Kidney epithelial cell (primary cell): Measurements from ENCODE around the gene KIR2DL4. TPM values are rescaled to one million over a fixed set of nuclear protein-coding genes. Genes with fewer than 3 reads are reported as not detected.
"Not testable (repeated sequence)": the region's sequence is repeated elsewhere in the genome, so short reads cannot be mapped to it uniquely, and the experiment has no call there.

Experiments used
- DNase-seq: peaks from one replicate; pipeline ENCODE4 v3.0.0-alpha.2; 2010; ENCODE audit warnings: low read depth
- H3K27me3 ChIP-seq: 2 replicates; pipeline ENCODE4 v1.6.0; 2011; ENCODE audit warnings: low read length; ENCODE audit not compliant: control insufficient read depth, insufficient read depth
- H3K36me3 ChIP-seq: 2 replicates; pipeline ENCODE4 v1.5.1; 2011; ENCODE audit warnings: low read length; ENCODE audit not compliant: control insufficient read depth, insufficient read depth
- H3K4me3 ChIP-seq: 2 replicates; pipeline ENCODE4 v1.5.1; 2011; ENCODE audit warnings: low read depth, mild to moderate bottlenecking, control low read depth, low read length
- total RNA-seq: library from RNA; depleted of rRNA; stranded (reverse); fragments of >200 nt; gene quantifications from 2 replicates; pipeline ENCODE4 v1.2.3, GENCODE V29; 2015
- TF ChIP-seq, protein P1 (sequence below): IDR thresholded peaks from 2 replicates; pipeline ENCODE4 v1.5.1; 2011; ENCODE audit warnings: mild to moderate bottlenecking, moderate library complexity, low read length, control low read depth, inconsistent platforms; ENCODE audit not compliant: insufficient read depth, poor library complexity, severe bottlenecking

KIR2DL4 gene
- total RNA-seq, 1 donor from 2014 or later = not detected

DNA sequence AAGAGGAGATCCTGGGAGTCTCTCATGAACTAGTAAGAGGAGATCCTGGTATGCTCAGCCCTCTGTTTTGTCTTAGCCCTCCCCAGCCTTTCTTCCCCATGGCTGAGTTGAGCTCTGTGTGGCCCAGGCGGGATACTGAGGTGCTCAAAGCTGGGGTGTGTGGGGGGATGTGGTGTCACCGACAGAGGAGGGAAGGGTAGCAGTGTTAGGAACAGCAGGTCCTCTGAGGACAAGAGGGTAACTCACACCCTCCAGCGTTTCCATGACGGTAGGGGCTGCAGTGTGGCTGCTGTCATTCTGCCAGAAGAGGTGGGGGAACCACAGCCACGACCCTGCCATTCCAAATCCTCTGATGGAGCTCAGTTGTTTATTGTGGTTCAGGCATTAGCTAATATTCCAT is 691 bp downstream of the KIR2DL4 start:
- no peak for DNase-seq
- Histone ChIP-seq H3K4me3 (no peak overlapping the region), H3K36me3 (no peaks in the 10 kb centered on the region), H3K27me3 (no peaks in the 10 kb centered on the region)
- TF ChIP-seq, protein P1, sequence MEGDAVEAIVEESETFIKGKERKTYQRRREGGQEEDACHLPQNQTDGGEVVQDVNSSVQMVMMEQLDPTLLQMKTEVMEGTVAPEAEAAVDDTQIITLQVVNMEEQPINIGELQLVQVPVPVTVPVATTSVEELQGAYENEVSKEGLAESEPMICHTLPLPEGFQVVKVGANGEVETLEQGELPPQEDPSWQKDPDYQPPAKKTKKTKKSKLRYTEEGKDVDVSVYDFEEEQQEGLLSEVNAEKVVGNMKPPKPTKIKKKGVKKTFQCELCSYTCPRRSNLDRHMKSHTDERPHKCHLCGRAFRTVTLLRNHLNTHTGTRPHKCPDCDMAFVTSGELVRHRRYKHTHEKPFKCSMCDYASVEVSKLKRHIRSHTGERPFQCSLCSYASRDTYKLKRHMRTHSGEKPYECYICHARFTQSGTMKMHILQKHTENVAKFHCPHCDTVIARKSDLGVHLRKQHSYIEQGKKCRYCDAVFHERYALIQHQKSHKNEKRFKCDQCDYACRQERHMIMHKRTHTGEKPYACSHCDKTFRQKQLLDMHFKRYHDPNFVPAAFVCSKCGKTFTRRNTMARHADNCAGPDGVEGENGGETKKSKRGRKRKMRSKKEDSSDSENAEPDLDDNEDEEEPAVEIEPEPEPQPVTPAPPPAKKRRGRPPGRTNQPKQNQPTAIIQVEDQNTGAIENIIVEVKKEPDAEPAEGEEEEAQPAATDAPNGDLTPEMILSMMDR = no peak

DNA sequence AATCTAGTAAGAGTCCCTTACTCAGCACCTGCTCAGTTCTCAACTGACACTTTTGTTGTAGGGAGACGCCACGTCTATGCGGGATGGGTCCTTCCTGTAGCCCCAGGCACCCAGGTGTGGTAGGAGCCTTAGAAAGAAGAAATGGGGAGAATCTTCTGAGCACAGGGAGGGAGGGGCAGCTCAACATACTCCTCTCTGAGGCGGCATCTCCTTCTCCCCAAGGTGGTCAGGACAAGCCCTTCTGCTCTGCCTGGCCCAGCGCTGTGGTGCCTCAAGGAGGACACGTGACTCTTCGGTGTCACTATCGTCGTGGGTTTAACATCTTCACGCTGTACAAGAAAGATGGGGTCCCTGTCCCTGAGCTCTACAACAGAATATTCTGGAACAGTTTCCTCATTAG is 1.2 kb downstream of the KIR2DL4 start:
- H3K4me3 ChIP-seq = no peak overlapping the region
- no peaks in the 10 kb centered on the region for H3K36me3 ChIP-seq
- H3K27me3 ChIP-seq = no peaks in the 10 kb centered on the region
- TF ChIP-seq, protein P1 = no peak
- DNase-seq = no peak

DNA sequence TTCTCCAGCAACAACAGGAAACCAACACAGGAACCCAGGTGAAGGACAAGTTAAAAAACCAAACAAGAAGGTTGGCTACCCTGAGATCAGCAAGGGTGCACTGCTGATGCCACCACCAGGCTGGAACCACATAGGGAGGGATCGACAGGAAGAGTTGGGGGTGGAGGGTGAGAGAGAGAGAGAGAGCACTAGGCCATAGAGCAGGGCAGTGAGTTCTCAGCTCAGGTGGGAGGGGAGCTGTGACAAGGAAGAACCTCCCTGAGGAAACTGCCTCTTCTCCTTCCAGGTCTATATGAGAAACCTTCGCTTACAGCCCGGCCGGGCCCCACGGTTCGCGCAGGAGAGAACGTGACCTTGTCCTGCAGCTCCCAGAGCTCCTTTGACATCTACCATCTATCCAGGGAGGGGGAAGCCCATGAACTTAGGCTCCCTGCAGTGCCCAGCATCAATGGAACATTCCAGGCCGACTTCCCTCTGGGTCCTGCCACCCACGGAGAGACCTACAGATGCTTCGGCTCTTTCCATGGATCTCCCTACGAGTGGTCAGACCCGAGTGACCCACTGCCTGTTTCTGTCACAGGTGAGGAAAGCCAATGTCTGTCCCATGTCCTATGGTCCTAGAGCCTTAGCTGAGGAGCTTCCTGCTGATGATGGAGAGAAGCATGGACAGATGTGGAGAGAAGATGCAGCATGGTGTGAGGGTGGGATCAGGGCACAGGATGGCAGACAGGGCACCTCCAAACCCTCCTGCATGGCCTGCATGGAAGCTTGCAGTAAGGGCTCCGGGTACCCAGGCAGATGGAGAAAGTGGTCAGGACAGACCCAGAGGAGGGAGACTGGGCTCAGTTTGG is 2.5 kb downstream of the KIR2DL4 start:
- TF ChIP-seq, protein P1 = no peak
- DNase-seq = no peak
- Histone ChIP-seq H3K27me3 (no peaks in the 10 kb centered on the region), H3K36me3 (no peaks in the 10 kb centered on the region), H3K4me3 (no peak overlapping the region)

DNA sequence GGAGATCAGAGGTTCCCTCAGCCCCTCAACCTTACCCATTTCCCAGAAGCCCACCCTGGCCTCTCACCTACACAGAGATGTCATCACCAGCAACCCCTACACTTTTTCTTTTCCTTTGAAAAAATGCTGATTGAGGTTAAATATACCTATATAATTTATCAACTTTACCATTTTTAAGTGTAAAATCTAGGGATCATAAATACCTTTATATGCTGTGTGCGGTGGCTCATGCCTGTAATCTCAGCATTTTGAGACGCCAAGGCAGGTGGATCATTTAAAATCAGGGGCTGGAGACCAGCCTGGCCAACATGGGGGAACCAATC is 3.1 kb downstream of the KIR2DL4 start:
- H3K27me3 ChIP-seq = no peaks in the 10 kb centered on the region
- no peak overlapping the region for H3K4me3 ChIP-seq
- no peaks in the 10 kb centered on the region for H3K36me3 ChIP-seq
- no peak for DNase-seq
- TF ChIP-seq, protein P1 = no peak

DNA sequence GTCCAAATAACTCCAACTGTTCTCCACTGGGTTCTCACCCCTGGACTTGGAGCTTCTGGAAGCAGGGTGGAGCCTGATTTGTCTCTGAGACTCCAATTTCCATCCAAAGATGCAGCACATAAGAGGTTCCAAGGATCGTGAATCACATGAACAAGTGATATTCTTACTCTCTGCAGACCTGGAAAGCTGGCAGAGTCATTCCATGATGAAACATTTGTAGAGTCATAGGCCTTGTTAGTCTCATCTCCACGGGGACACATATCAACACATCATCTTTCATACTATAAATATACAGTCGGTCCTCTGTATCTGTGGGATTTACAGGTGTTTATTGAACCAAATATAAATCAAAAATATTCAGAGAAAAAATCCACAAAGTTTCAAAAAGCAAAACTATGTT is 11.2 kb downstream of the KIR2DL4 start:
- not testable (repeated sequence) for H3K36me3 ChIP-seq, H3K4me3 ChIP-seq, H3K27me3 ChIP-seq, DNase-seq

DNA sequence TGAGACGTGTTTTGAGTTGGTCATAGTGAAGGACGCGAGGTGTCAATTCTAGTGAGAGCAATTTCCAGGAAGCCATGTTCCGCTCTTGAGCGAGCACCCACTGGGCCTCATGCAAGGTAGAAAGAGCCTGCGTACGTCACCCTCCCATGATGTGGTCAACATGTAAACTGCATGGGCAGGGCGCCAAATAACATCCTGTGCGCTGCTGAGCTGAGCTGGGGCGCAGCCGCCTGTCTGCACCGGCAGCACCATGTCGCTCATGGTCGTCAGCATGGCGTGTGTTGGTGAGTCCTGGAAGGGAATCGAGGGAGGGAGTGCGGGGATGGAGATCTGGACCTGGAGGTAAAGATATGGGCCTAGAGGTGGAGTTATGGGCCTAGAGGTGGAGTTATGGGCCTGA is 12.8 kb downstream of the KIR2DL4 start, which contains the start of gene KIR3DL1:
Gene KIR3DL1, plus strand, starts transcription at position 218 of the 400 bp plus-strand sequence.
- H3K36me3 ChIP-seq = not testable (repeated sequence)

More for the DNA sequence above, 12.8 kb downstream of the KIR2DL4 start, which contains the start of gene KIR3DL1:
- DNase-seq, H3K27me3 ChIP-seq, H3K4me3 ChIP-seq: not testable (repeated sequence)
